A204.1 (cell line): ENCODE results near the gene COA1.

Experiments used
- FAIRE-seq: peaks from 2 replicates; lab custom pipeline; 2012; peaks lifted over from hg19 to GRCh38; lab: Jason Lieb, UNC

Gene COA1

GRCh38 chr7:43589728-43590127, 139.6 kb downstream of the COA1 start:
- FAIRE-seq: no peak
